Measurements from ENCODE around the gene CAPN10.

CAPN10 gene

GRCh38 chr2:240590681-240591111, 4.2 kb downstream of the CAPN10 start:
- no peak for DNase-seq

GRCh38 chr2:240591226-240591625, 4.7 kb downstream of the CAPN10 start:
- DNase-seq: no peak

- no peak for DNase-seq
Measured at GRCh38 chr2:240591784-240592183, 5.2 kb downstream of the CAPN10 start.

GRCh38 chr2:240593026-240593702, 6.6 kb downstream of the CAPN10 start:
- DNase-seq: no peak

- no peak for DNase-seq
Measured at GRCh38 chr2:240593703-240594451, 7.3 kb downstream of the CAPN10 start.

- DNase-seq: no peak
Measured at GRCh38 chr2:240594511-240595380, 8.2 kb downstream of the CAPN10 start.

GRCh38 chr2:240595381-240596079, 9.0 kb downstream of the CAPN10 start:
- DNase-seq: no peak

GRCh38 chr2:240596080-240596460, 9.5 kb downstream of the CAPN10 start:
- DNase-seq: no peak

- DNase-seq: no peak
Measured at GRCh38 chr2:240596491-240596931, 10.0 kb downstream of the CAPN10 start.

GRCh38 chr2:240597054-240597418, 10.5 kb downstream of the CAPN10 start:
- no peak for DNase-seq

GRCh38 chr2:240597419-240598181, 11.1 kb downstream of the CAPN10 start:
- no peak for DNase-seq

- no peak for DNase-seq
Measured at GRCh38 chr2:240598311-240598911, 11.9 kb downstream of the CAPN10 start.

- no peak for DNase-seq
Measured at GRCh38 chr2:240599141-240599583, 12.6 kb downstream of the CAPN10 start.

- DNase-seq: no peak
Measured at GRCh38 chr2:240600451-240600961, 14.0 kb downstream of the CAPN10 start.

GRCh38 chr2:240601061-240601830, 14.7 kb downstream of the CAPN10 start:
- no peak for DNase-seq

GRCh38 chr2:240601831-240602160, 15.3 kb downstream of the CAPN10 start:
- DNase-seq: no peak

GRCh38 chr2:240602266-240603050, 15.9 kb downstream of the CAPN10 start:
- no peak for DNase-seq

GRCh38 chr2:240603081-240603835, 16.7 kb downstream of the CAPN10 start:
- no peak for DNase-seq

- no peak for DNase-seq
Measured at GRCh38 chr2:240603846-240604245, 17.3 kb downstream of the CAPN10 start.

Data from NCI-H1930 (cell line).